Caco-2 (cell line): ENCODE results near the gene PODXL. TPM values are rescaled to one million over a fixed set of nuclear protein-coding genes. Genes with fewer than 3 reads are reported as not detected.

Source experiments
- BruUV-seq: library from RNA; stranded (reverse); fragments of 400-500 nt; replicated peaks from 2 replicates; lab custom pipeline; 2021; lab: Mats Ljungman, UMichigan
- CTCF ChIA-PET: fragments of 300-600 bp; sonication (Branson Sonifier 250); formaldehyde crosslinking; loops from one replicate; lab custom pipeline; 2022; ENCODE audit warnings: antibody characterized with exemption; lab: Charles Lee
- POLR2A ChIA-PET: fragments of 300-600 bp; sonication (Branson Sonifier 250); formaldehyde crosslinking; loops from one replicate; lab custom pipeline; 2022; ENCODE audit warnings: antibody characterized with exemption; lab: Charles Lee
- DNase-seq, 2 experiments: peaks; one replicate each; pipeline versions ENCODE4 v3.0.0 to v3.0.0-alpha.2; 2020 to 2022
- H3K27me3 ChIP-seq: replicated peaks from 2 replicates; pipeline ENCODE4 v1.6.0; 2011; ENCODE audit warnings: low read length; ENCODE audit not compliant: control insufficient read depth, insufficient read depth
- H3K36me3 ChIP-seq: 2 replicates; pipeline ENCODE4 v1.5.1; 2011; ENCODE audit warnings: low read length; ENCODE audit not compliant: control insufficient read depth, insufficient read depth
- H3K4me1 ChIP-seq: fragments of 250-450 bp; sonication (Bioruptor Pico); 2 replicates; pipeline ENCODE4 v1.5.1; 2020; ENCODE audit warnings: mild to moderate bottlenecking
- H3K4me3 ChIP-seq: 2 replicates; pipeline ENCODE4 v1.5.1; 2011; ENCODE audit warnings: low read depth, mild to moderate bottlenecking, control low read depth, low read length
- H3K9me3 ChIP-seq: fragments of 250-450 bp; sonication (Bioruptor Pico); 2 replicates; pipeline ENCODE4 v1.5.1; 2020; ENCODE audit warnings: mild to moderate bottlenecking, moderate library complexity
- H3K27ac Mint-ChIP-seq: one replicate; pipeline ENCODE4 v1.8.0; 2022; ENCODE audit warnings: mixed read lengths; ENCODE audit not compliant: unreplicated experiment
- H3K27me3 Mint-ChIP-seq: one replicate; pipeline ENCODE4 v1.8.0; 2022; ENCODE audit warnings: mixed read lengths; ENCODE audit not compliant: insufficient read depth, unreplicated experiment
- H3K36me3 Mint-ChIP-seq: one replicate; pipeline ENCODE4 v1.8.0; 2022; ENCODE audit warnings: mild to moderate bottlenecking, mixed read lengths; ENCODE audit not compliant: insufficient read depth, unreplicated experiment
- H3K4me1 Mint-ChIP-seq: one replicate; pipeline ENCODE4 v1.8.0; 2022; ENCODE audit warnings: low read depth, mixed read lengths; ENCODE audit not compliant: unreplicated experiment
- H3K4me3 Mint-ChIP-seq: one replicate; pipeline ENCODE4 v1.8.0; 2022; ENCODE audit warnings: mild to moderate bottlenecking, moderate library complexity, mixed read lengths; ENCODE audit not compliant: unreplicated experiment
- H3K9me3 Mint-ChIP-seq: one replicate; pipeline ENCODE4 v1.8.0; 2022; ENCODE audit warnings: mixed read lengths; ENCODE audit not compliant: unreplicated experiment
- CTCF ChIP-seq, 2 experiments: fragments of 200-600 bp in 1 of 2; IDR thresholded peaks; 1 replicate in 1 of 2; 2 replicates in 1 of 2; pipeline versions ENCODE4 v1.5.1 to v1.8.0; 2011 to 2022; ENCODE audit warnings: antibody characterized with exemption in 1 of 2, control low read depth in 1 of 2, inconsistent platforms in 1 of 2, low read depth in 1 of 2, low read length in 1 of 2, mild to moderate bottlenecking in 1 of 2, moderate library complexity in 1 of 2; ENCODE audit not compliant: insufficient read depth in 1 of 2, severe bottlenecking in 1 of 2, unreplicated experiment in 1 of 2
- intact Hi-C: fragments of 100-400 bp; cut with micrococcal nuclease; formaldehyde crosslinking; loops from one replicate; pipeline ENCODE4 v1.10.0; 2022; ENCODE audit not compliant: unreplicated experiment
- total RNA-seq: library from RNA; stranded (reverse); gene quantifications from 2 replicates; pipeline ENCODE4 v1.2.3, GENCODE V29; 2022

The PODXL gene
- total RNA-seq, 1 experiment from 2014 or later, result 278 TPM

DNA sequence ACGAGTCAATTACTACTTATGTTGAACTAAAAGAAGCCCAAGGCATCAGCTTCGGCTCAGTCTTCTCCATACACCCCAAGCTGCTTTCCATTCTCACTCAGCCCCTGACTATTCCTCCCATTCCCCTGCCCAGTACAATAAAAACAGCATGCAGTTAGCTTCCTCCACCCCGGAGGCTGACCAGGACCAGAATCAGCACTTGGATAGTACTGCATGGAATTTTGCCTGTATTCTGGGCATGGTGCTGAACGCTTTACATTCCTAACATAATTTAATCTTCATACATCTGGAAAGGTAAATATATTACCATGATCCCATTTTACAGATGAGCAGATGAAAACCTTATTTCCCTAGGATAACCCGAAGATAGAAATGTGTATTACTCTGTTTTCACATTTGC lies 7.5 kb upstream of the PODXL start:
- Mint-ChIP-seq H3K27me3 (no peaks in the 10 kb centered on the region), H3K4me3 (no peak overlapping the region), H3K36me3 (no peaks in the 10 kb centered on the region), H3K4me1 (peaks cover 6% of the 10 kb centered on the region), H3K27ac (no peak overlapping the region), H3K9me3 (no peaks in the 10 kb centered on the region)
- intact Hi-C loops, result no loop called here
- no peak for DNase-seq
- CTCF ChIA-PET, result interaction anchor here (1.2 to 1.5 kb wide), 2 partner anchors 16 to 89 kb away, joined by 3 read pairs; no protein-coding TSS in a partner anchor
- no peaks in the 10 kb centered on the region for H3K36me3 ChIP-seq
- BruUV-seq, result no TSS peak
- POLR2A ChIA-PET, result no interaction called here
- no peaks in the 10 kb centered on the region for H3K27me3 ChIP-seq
- peaks cover 4% of the 10 kb centered on the region; the same call in 1 of the 2 replicates for H3K4me1 ChIP-seq
- no peaks in the 10 kb centered on the region for H3K9me3 ChIP-seq
- H3K4me3 ChIP-seq, result no peak overlapping the region
- TF ChIP-seq CTCF (IDR thresholded peaks at IDR 0.05; ENCODE audit: insufficient read depth in 1 of 2, low read depth in 1 of 2, low read length in 1 of 2, severe bottlenecking in 1 of 2, unreplicated experiment in 1 of 2), result no peak

DNA sequence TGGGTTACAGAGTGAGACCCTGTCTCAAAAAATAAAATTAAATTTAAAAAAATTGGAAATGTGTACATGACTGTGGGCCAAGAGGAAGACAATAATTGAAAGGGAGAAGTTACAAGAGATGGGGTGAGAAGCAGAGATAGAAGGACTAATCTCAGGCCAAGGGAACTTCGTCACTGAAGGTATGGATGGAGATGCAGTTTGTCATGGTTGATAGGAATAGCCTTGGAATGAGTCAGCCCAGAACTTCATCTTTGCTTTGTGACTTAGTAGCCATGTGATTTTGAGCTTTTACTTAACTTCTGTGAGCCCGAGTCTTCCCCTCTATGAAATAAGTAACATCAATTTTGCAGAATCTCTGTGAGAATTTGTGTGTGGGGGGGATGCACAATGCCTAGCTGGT lies 6.5 kb upstream of the PODXL start:
- intact Hi-C loops, result no loop called here
- ChIA-PET CTCF (interaction anchor here (1.2 to 1.5 kb wide), 2 partner anchors 15 to 90 kb away, joined by 3 read pairs; no protein-coding TSS in a partner anchor), POLR2A (interaction anchor here (0.6 kb wide), 1 partner anchor 656 kb away, joined by 3 read pairs; no protein-coding TSS in a partner anchor)
- no TSS peak for BruUV-seq
- Histone ChIP-seq H3K27me3 (no peaks in the 10 kb centered on the region), H3K4me3 (no peak overlapping the region), H3K36me3 (no peaks in the 10 kb centered on the region), H3K9me3 (no peaks in the 10 kb centered on the region), H3K4me1 (peaks cover 10% of the 10 kb centered on the region)
- H3K27ac Mint-ChIP-seq, result no peak overlapping the region
- no peak overlapping the region for H3K4me3 Mint-ChIP-seq
- no peaks in the 10 kb centered on the region for H3K36me3 Mint-ChIP-seq
- no peaks in the 10 kb centered on the region for H3K27me3 Mint-ChIP-seq
- TF ChIP-seq CTCF (IDR thresholded peaks at IDR 0.05; ENCODE audit: insufficient read depth in 1 of 2, low read depth in 1 of 2, low read length in 1 of 2, severe bottlenecking in 1 of 2, unreplicated experiment in 1 of 2), result no peak
- no peak for DNase-seq
- peaks cover 6% of the 10 kb centered on the region for H3K4me1 Mint-ChIP-seq
- no peaks in the 10 kb centered on the region for H3K9me3 Mint-ChIP-seq

- ChIA-PET POLR2A (no interaction called here), CTCF (no interaction called here)
- no peaks in the 10 kb centered on the region for H3K36me3 ChIP-seq
- Mint-ChIP-seq H3K36me3 (peaks cover 5% of the 10 kb centered on the region), H3K4me3 (no peak overlapping the region), H3K27me3 (no peaks in the 10 kb centered on the region), H3K4me1 (peaks cover 8% of the 10 kb centered on the region), H3K27ac (no peak overlapping the region), H3K9me3 (no peaks in the 10 kb centered on the region)
- H3K27me3 ChIP-seq, result no peaks in the 10 kb centered on the region
- intact Hi-C loops, result no loop called here
- no peaks in the 10 kb centered on the region for H3K9me3 ChIP-seq
- no peak for DNase-seq
- H3K4me1 ChIP-seq, result peaks cover 10% of the 10 kb centered on the region
- no TSS peak for BruUV-seq
- TF ChIP-seq CTCF (IDR thresholded peaks at IDR 0.05; ENCODE audit: insufficient read depth in 1 of 2, low read depth in 1 of 2, low read length in 1 of 2, severe bottlenecking in 1 of 2, unreplicated experiment in 1 of 2), result no peak
- no peak overlapping the region for H3K4me3 ChIP-seq
Measured at GRCh38 chr7:131560061-131560460, 3.6 kb upstream of the PODXL start.
